Memory B cell (primary cell): ENCODE measurements around the gene TUBA8.
"Not testable (repeated sequence)": the region's sequence is repeated elsewhere in the genome, so short reads cannot be mapped to it uniquely, and the experiment has no call there.

Source experiments
- ATAC-seq: fragments of 150-1000 bp; cut with Tn5 transposase; 2 replicates; pipeline ENCODE4 v1.10.0; 2021; ENCODE audit warnings: low read depth, mild to moderate bottlenecking, moderate library complexity
- DNase-seq, 2 donors: peaks; one replicate each; pipeline ENCODE4 v3.0.0; 2022; ENCODE audit warnings: low spot score in 2 of 2
- H3K27ac Mint-ChIP-seq: one replicate; pipeline ENCODE4 v1.8.0; 2022; ENCODE audit warnings: mild to moderate bottlenecking, moderate library complexity, mixed read lengths
- H3K27me3 Mint-ChIP-seq: one replicate; pipeline ENCODE4 v1.8.0; 2022; ENCODE audit warnings: mixed read lengths
- H3K36me3 Mint-ChIP-seq: one replicate; pipeline ENCODE4 v1.8.0; 2022; ENCODE audit warnings: mild to moderate bottlenecking, mixed read lengths
- H3K4me1 Mint-ChIP-seq: one replicate; pipeline ENCODE4 v1.8.0; 2022; ENCODE audit warnings: mixed read lengths
- H3K4me3 Mint-ChIP-seq: one replicate; pipeline ENCODE4 v1.8.0; 2022; ENCODE audit warnings: mild to moderate bottlenecking, moderate library complexity, mixed read lengths
- H3K9me3 Mint-ChIP-seq: one replicate; pipeline ENCODE4 v1.8.0; 2022; ENCODE audit warnings: mixed read lengths

Gene TUBA8

DNA sequence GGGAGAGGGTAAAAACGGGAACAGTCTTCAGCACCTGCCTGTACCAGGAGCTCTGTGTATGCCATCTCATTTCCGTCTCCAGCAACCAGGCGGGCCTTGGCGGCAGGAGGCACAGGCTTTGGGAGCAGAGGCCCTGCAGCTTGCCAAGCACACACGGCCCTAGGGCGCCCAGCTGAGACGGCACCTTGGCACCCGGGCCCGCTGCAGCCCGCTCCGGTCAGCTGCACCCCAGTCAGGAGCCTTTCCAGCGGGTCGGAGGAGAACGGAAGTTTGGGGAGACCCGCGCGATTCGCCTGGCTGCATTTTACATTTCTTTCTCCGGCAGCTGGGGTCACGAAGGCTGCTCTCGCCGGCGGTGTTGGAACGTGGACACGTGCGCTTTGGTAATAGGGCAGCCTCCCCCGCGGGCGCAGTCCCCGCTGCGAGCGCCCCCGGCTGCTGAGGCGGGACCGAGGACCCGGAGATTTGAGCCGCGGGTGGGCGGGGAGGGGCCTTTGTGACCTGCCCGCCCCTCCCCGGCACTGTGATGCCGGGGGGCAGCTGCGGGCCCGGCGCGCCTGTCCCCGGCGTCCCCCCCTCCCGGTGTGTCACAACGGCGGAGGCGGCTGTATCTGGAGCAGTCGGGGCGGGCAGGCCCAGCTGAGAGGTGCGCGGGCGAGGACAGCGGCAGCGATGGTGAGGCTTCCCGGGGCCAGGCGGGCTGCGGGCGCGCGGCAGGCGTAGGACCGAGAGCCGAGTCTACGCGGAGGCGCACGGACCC is at the start of gene TUBA8:
Gene TUBA8, plus strand, starts transcription at position 616 of the 760 bp plus-strand sequence. Its CDS starts 57 bp downstream, at position 673.
- peaks cover 11% of the 10 kb centered on the region for H3K36me3 Mint-ChIP-seq
- peaks cover 20% of the 10 kb centered on the region for H3K4me1 Mint-ChIP-seq
- peak within 1 kb of the TSS; percentile 78 for H3K4me3 Mint-ChIP-seq
- H3K27me3 Mint-ChIP-seq = peaks cover 16% of the 10 kb centered on the region
- H3K9me3 Mint-ChIP-seq = peaks cover 9% of the 10 kb centered on the region
- DNase-seq = no peak
- peak; percentile 47 for ATAC-seq
- no peak within 1 kb of the TSS for H3K27ac Mint-ChIP-seq

DNA sequence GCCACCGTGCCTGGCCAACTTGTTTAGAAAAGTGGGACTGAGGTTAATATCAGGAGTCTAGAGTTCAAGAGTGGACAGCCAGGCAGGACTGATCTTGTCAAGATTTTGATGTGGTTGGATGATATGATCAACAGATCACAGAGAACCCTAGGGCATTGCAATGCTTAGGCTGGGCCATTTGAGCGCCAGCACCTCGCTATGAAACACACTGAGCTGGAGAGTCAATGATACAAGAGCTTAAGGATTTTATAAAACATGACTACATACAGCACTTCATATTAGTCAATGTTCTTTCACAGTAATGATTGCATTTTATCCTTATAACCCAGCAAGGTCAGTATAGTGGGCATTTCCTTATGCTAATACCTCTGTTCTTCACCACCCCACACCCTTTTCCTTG is 48.2 kb upstream of the TUBA8 start:
- H3K4me1 Mint-ChIP-seq = peaks cover 47% of the 10 kb centered on the region
- H3K36me3 Mint-ChIP-seq = peaks cover 3% of the 10 kb centered on the region
- no peaks in the 10 kb centered on the region for H3K9me3 Mint-ChIP-seq
- DNase-seq = no peak
- no peaks in the 10 kb centered on the region for H3K27me3 Mint-ChIP-seq
- ATAC-seq = no peak
- H3K27ac Mint-ChIP-seq = no peak overlapping the region
- no peak overlapping the region for H3K4me3 Mint-ChIP-seq

DNA sequence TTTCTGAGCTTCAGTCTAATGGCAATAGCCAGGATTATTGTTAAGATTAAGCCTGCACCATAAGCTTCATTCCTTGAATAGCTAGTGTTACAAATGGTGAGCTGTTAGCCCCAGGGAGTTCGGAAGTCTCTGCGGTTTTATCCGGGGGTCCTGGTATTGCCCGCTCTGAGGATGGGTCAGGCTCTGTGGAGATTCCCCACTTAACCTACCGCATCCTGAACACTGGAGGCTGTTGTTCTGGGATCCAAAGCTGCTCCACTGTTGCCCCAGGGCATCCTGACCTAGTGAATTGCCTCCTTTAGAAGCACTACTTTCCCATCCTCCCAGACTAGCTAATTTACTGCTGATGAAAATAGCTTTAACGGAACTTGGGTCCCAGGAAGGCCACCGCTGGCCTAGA is 47.3 kb upstream of the TUBA8 start:
- Mint-ChIP-seq H3K4me3 (no peak overlapping the region), H3K9me3 (no peaks in the 10 kb centered on the region), H3K27me3 (no peaks in the 10 kb centered on the region), H3K36me3 (peaks cover 3% of the 10 kb centered on the region), H3K27ac (no peak overlapping the region), H3K4me1 (peaks cover 45% of the 10 kb centered on the region)
- ATAC-seq (no peak), DNase-seq (no peak)

DNA sequence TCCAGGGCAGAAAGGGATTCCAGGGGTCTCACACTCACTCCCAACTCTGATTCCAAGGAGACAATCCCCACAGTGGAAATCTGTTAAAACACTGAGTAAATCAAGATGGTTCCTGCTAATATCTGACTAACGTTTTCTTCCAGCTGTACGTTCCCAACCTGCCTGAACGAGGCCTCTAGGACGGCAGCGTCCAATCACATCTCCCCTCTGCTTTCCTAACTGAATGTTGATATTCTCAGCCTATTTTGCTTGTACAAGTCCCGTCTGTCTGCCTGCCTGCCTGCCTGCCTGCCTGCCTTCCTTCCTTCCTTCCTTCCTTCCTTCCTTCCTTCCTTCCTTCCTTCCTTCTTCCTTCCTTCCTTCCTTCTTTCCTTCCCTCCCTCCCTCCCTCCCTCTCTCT is 46.9 kb upstream of the TUBA8 start:
- not testable (repeated sequence) for H3K36me3 Mint-ChIP-seq, H3K27me3 Mint-ChIP-seq, ATAC-seq

DNA sequence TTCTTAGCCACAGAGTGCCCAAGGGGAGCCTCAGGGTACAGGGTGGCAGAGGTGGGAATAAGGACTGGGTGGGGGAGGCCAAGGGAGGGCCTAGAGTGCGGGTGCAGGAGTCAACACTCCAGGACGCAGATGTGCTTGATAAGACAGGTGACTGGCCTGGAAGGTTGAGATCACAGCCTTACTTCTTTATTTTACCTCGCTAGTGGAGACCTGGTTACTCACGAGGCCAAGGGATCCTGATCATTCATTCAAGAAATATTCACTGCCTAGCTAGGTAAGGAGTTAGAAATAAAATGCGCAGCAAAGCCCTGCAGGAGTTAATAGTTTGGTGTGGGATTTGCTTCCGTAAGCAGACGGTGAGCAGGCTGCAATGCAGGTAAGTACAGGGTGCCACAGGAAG is 46.0 kb upstream of the TUBA8 start:
- ATAC-seq (no peak), DNase-seq (no peak)
- H3K4me3 Mint-ChIP-seq = no peak overlapping the region
- H3K36me3 Mint-ChIP-seq = no peaks in the 10 kb centered on the region
- peaks cover 45% of the 10 kb centered on the region for H3K4me1 Mint-ChIP-seq
- H3K27me3 Mint-ChIP-seq = no peaks in the 10 kb centered on the region
- H3K27ac Mint-ChIP-seq = no peak overlapping the region
- H3K9me3 Mint-ChIP-seq = no peaks in the 10 kb centered on the region

More for the DNA sequence above, 46.9 kb upstream of the TUBA8 start:
- not testable (repeated sequence) for H3K4me3 Mint-ChIP-seq, DNase-seq, H3K9me3 Mint-ChIP-seq
- H3K27ac Mint-ChIP-seq = peak overlapping the region; percentile 54
- H3K4me1 Mint-ChIP-seq = peaks cover 47% of the 10 kb centered on the region

DNA sequence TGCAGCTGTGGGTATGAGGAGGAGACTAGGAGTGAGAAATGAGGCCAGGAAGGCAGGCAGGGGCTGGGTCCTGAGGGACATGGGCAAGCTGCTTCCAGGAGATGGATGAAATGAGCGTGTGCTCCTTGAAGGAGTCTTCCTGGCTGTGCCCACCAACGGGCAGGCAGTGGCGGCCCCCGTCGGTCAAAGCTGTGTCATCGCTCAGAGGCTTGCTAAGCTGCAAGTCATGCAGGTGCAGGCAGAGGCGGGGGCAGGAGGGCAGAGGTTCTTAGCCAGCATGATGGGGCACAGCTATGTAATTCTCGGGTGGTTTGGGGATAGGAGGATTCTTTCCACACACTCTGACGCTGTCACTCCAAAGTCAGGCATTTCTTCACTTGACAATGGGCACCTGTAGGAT is 45.4 kb upstream of the TUBA8 start:
- Mint-ChIP-seq H3K36me3 (no peaks in the 10 kb centered on the region), H3K27me3 (no peaks in the 10 kb centered on the region), H3K9me3 (no peaks in the 10 kb centered on the region), H3K4me3 (peak overlapping the region; percentile 81), H3K27ac (no peak overlapping the region), H3K4me1 (peaks cover 45% of the 10 kb centered on the region)
- ATAC-seq (no peak), DNase-seq (no peak)

DNA sequence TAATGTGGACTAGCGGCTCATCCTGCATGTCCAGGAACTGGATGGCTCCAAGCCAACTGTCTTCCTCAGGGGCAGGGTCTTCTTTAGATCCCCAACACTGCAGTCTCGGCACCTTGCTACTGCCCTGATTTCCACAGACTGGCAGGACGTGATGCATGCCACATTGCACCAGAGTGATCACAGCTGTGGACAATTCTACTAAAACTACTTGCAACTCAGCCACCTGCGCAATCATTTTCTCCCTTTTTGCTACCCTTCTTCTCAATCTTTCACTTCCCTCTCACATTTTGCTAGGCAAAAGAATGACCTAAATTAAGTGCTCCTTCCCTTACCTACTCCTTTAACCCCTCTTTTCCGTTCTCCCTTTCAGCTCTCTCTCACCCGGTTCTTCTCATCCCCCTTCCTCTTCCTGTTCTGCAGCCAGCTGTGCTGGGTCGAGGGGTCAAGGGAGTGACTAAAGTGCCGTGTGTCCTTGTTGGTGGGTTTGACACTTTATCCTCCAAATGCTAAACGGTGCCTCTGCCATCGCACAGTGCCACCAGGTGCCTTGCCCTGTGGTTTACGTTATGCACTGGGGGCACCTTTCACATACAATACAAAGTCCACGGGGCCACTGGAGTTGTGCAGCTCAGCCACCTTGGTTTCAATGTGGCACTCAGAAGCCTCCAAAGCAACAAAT is 44.3 kb upstream of the TUBA8 start:
- H3K27me3 Mint-ChIP-seq = no peaks in the 10 kb centered on the region
- peak overlapping the region; percentile 60 for H3K27ac Mint-ChIP-seq

DNA sequence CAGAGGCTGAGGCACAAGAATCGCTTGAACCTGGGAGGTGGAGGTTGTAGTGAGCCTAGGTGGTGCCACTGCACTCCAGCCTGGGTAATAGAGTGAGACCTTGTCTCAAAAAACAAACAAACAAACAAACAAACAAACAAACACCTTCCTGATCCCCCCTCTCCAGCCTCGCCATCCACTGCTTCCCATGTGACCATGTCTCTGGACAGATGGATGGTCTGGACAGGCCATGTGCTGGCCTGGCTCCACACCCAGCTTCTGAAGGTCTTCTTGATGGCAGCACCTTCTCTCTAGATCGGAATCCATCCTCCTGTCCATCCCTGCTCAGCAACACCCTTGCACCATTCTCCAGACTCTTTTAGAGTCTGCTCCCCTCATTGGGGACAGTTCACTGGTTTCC is 43.5 kb upstream of the TUBA8 start:
- H3K4me3 Mint-ChIP-seq = no peak overlapping the region
- peak overlapping the region; percentile 60 for H3K27ac Mint-ChIP-seq
- ATAC-seq (no peak), DNase-seq (no peak)
- H3K4me1 Mint-ChIP-seq = peaks cover 59% of the 10 kb centered on the region
- H3K9me3 Mint-ChIP-seq = no peaks in the 10 kb centered on the region
- H3K36me3 Mint-ChIP-seq = no peaks in the 10 kb centered on the region
- no peaks in the 10 kb centered on the region for H3K27me3 Mint-ChIP-seq

More for the DNA sequence above, 44.3 kb upstream of the TUBA8 start:
- peak; percentile 28 to 36 for DNase-seq
- Mint-ChIP-seq H3K36me3 (no peaks in the 10 kb centered on the region), H3K4me3 (peak overlapping the region; percentile 81), H3K9me3 (no peaks in the 10 kb centered on the region), H3K4me1 (peaks cover 51% of the 10 kb centered on the region)
- peak; percentile 81 for ATAC-seq

DNA sequence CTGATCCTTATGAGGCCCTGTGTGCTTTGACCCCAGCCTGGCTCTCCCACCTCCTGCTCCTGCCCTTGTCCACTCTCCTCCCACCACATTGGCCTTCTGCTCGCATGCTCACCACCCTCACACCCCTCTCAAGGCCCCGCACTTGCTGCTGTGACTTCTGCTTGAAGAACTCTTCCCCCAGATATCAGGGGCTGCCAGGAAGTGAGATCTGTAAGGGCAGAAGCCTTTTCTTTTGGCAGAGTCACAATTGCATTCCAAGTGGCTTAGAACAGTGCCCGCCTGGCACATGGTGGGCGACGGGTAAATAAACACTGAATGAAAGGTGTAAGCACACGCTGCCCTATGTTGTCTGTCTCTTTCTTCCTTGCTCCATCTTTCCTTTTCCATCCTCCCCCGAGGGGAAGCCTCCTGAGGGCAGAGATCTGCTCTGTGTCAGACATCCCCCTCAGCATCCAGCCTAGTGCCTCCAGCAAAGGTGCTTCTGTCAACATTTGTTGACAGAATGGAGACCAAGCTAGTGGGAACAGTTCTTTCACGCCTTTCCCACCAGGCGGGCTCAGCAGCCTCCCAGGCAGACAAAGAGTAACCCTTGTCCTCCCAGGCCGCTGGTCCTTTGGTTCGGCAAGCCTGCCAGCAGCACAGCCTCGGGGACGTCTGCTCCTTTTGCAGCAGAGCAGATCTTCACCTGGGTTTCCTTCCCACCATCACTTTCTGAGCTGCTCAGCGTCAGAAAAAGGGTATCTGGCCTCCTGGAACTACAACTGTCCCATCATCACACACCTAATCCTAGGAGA is 42.9 kb upstream of the TUBA8 start:
- Mint-ChIP-seq H3K27ac (peak overlapping the region; percentile 60), H3K4me1 (peaks cover 62% of the 10 kb centered on the region), H3K9me3 (no peaks in the 10 kb centered on the region), H3K4me3 (no peak overlapping the region), H3K27me3 (no peaks in the 10 kb centered on the region), H3K36me3 (no peaks in the 10 kb centered on the region)
- ATAC-seq (no peak), DNase-seq (no peak)

DNA sequence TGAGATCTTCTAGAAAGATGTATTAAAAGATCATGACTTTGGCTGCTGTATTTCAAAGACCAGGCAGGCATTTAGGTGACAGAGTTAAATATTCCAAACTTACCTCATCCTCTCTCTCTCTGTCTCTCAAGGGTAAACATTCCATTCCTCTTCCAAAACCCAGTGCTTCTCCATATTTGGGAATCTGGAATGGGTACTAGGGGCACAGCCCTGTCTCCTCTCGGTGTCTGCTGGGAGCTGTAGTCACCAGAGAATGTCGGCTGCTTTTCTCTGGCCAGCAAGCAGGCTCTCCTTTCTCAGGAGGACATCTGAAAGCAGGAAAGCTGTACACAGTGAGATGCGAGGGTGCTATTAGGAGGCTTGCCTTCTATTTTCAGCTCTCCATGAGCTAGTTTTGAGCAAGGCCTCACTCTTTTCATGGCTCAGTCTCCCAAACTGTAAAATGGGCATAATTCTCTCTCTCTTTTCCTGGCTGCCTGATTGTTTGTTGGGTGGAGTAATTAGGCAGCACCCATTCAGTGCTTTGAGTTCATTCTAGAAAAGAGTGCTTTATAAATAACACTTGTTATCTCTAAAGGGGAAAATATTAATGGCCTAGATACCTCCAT is 42.1 kb upstream of the TUBA8 start:
- no peak for DNase-seq
- H3K36me3 Mint-ChIP-seq = no peaks in the 10 kb centered on the region
- H3K4me3 Mint-ChIP-seq = no peak overlapping the region
- no peaks in the 10 kb centered on the region for H3K27me3 Mint-ChIP-seq
- ATAC-seq = no peak
- H3K27ac Mint-ChIP-seq = peak overlapping the region; percentile 60
- peaks cover 62% of the 10 kb centered on the region for H3K4me1 Mint-ChIP-seq
- no peaks in the 10 kb centered on the region for H3K9me3 Mint-ChIP-seq

DNA sequence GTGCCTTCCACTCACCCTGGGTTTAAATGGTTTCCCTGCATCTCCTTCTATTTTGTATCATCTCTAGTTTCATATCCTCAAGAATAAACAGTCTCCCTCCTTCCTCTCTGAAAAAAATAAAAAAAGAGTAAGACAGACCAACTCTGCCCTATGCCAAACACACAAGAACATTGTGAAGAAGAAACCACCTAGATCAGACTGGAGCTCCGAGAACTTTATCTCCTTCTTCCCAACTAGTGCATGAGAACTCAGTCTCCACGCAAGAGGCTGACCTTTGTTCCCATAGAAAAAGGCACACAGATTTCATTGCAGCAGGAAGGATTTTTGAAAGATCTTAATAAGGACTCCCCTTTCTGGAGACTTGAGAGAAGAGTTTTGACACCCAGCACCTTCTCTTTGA is 41.6 kb upstream of the TUBA8 start:
- Mint-ChIP-seq H3K36me3 (no peaks in the 10 kb centered on the region), H3K4me3 (no peak overlapping the region), H3K4me1 (peaks cover 58% of the 10 kb centered on the region), H3K27ac (peak overlapping the region; percentile 60), H3K27me3 (no peaks in the 10 kb centered on the region), H3K9me3 (no peaks in the 10 kb centered on the region)
- ATAC-seq = peak; percentile 24
- DNase-seq = no peak

DNA sequence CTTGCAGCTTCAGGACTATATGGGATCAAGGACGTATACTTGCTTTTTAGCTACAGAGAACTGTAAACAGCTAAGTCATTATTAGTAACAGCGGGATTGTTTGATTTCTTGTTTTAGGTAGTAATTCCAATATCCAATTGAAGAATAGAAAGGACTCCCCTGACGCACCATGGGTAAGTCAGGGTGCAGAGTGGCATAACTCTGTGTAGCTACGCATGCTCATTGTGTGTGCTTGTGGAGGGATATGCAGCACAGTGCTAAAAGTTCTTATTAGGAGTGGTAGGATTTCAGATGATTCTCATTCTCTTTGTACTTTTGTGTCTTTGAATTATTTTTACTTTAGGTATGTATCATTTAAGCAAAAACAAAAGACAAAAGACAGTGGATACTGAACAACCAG is 40.6 kb upstream of the TUBA8 start:
- ATAC-seq (no peak), DNase-seq (no peak)
- H3K36me3 Mint-ChIP-seq = no peaks in the 10 kb centered on the region
- no peaks in the 10 kb centered on the region for H3K9me3 Mint-ChIP-seq
- H3K27ac Mint-ChIP-seq = no peak overlapping the region
- no peak overlapping the region for H3K4me3 Mint-ChIP-seq
- H3K4me1 Mint-ChIP-seq = peaks cover 54% of the 10 kb centered on the region
- H3K27me3 Mint-ChIP-seq = no peaks in the 10 kb centered on the region

DNA sequence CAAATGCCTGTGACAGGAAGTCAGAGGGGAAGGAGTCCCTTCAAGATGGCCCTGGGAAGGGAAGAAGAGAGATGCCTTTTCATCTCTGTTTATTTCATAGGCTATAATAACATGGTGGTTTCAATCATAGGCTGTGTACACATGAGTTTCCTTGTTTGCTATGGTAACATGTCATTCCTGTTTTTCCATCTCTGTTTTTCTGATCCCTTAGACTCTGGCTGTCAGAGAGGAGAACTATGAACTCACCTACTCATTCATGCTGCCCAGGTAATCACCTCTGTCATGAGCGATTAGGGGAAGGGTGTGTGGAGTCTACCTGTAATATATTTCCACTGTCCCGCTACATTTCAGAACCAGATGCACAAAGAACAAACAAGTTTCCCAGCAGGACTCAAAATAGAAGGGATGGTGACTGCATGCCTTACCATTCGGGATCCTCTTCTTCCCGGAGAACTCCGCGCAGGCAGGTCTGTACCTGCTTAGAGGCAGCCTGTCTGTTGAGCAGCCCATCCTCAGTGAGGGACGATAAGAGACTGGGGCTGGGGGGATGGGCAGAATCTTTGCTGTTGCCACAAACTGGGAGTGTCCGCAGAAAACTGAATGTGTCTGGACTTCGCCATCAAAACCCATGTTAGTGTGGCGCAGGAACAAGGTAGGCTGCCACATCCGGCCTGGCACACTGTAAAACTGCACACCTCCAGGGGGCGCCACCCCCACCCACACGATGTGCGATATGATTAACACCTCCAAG is 39.9 kb upstream of the TUBA8 start:
- H3K27me3 Mint-ChIP-seq = no peaks in the 10 kb centered on the region
- no peak overlapping the region for H3K4me3 Mint-ChIP-seq
- no peaks in the 10 kb centered on the region for H3K9me3 Mint-ChIP-seq
- no peak for DNase-seq
- ATAC-seq = no peak
- H3K4me1 Mint-ChIP-seq = peaks cover 47% of the 10 kb centered on the region
- H3K36me3 Mint-ChIP-seq = no peaks in the 10 kb centered on the region
- H3K27ac Mint-ChIP-seq = peak overlapping the region; percentile 42
